ENCODE results near the gene SLC37A1.

SLC37A1 gene

DNA sequence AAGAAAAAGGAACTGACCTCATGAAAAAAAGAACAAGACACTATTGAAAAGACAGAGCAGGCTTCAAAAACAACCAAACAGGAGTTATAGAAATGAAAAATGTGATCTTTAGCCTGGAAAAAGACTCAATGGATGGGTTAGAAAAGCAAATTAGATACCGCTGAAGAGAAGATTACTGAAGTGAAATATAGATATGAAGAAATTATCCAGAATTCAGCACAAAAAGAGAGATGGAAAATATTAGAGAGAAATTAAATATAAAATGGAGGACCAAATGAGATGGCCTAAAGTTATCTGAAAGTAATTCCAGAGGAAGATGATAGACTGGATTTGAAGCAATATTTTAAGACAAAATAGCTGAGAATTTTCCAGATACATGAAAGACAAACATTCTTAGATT, 63.0 kb downstream of the SLC37A1 start:
- no peaks in the 10 kb centered on the region for H3K27me3 ChIP-seq (ENCODE audit: insufficient read depth, low read length, poor library complexity, severe bottlenecking)
- no peaks in the 10 kb centered on the region for H4K20me1 ChIP-seq (ENCODE audit: insufficient read depth, low read length, poor library complexity, severe bottlenecking)
- no peak overlapping the region for H2AFZ ChIP-seq (ENCODE audit: low read length)
- H3K4me3 ChIP-seq (ENCODE audit: low read length, poor library complexity, severe bottlenecking): no peak overlapping the region
- peaks cover 73% of the 10 kb centered on the region for H3K36me3 ChIP-seq (ENCODE audit: insufficient read depth, low read length)
- no peak overlapping the region for H3K9ac ChIP-seq (ENCODE audit: low read depth, low read length, poor library complexity, severe bottlenecking)
- no peaks in the 10 kb centered on the region for H3K9me2 ChIP-seq (replicated peaks; ENCODE audit: low read depth, low read length)
- H3K4me1 ChIP-seq (ENCODE audit: insufficient read depth, low read length, poor library complexity, severe bottlenecking): no peaks in the 10 kb centered on the region
- no peaks in the 10 kb centered on the region for H3K79me2 ChIP-seq (ENCODE audit: insufficient read depth, low read length)
- no peak for TF ChIP-seq EZH2phosphoT487 (IDR thresholded peaks at IDR 0.05; ENCODE audit: borderline replicate concordance)
- H3K4me2 ChIP-seq (ENCODE audit: low read depth, low read length, poor library complexity, severe bottlenecking): no peak overlapping the region
- H3K9me3 ChIP-seq (ENCODE audit: insufficient read depth, low read depth, low read length): peaks cover 7% of the 10 kb centered on the region; the same call in 1 of the 2 replicates
- no peaks in the 10 kb centered on the region for H3F3A ChIP-seq (ENCODE audit: low read depth)

DNA sequence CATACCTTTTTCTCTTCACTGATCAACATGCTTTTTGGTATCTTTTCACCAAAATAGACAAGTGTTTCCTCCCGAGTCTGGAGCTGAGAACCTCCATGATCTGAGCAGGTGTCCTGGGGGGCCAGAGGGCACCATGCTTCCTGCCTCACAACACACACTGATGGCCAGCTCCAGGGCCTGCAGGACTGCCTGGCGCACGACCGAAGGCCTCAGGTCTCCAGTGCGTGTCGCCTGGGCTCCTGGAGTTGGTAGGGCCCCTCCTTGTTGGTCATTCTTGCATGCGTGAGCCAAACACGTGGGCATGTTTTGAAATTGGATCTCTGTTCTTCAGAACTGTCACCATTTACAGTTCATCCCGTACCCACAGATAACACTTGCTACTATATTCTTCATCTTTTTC, 64.4 kb downstream of the SLC37A1 start:
- no peak overlapping the region for H3K9ac ChIP-seq (ENCODE audit: low read depth, low read length, poor library complexity, severe bottlenecking)
- H3K9me3 ChIP-seq (ENCODE audit: insufficient read depth, low read depth, low read length): peaks cover 7% of the 10 kb centered on the region; the same call in 1 of the 2 replicates
- H3K79me2 ChIP-seq (ENCODE audit: insufficient read depth, low read length): no peaks in the 10 kb centered on the region
- TF ChIP-seq, protein P1, sequence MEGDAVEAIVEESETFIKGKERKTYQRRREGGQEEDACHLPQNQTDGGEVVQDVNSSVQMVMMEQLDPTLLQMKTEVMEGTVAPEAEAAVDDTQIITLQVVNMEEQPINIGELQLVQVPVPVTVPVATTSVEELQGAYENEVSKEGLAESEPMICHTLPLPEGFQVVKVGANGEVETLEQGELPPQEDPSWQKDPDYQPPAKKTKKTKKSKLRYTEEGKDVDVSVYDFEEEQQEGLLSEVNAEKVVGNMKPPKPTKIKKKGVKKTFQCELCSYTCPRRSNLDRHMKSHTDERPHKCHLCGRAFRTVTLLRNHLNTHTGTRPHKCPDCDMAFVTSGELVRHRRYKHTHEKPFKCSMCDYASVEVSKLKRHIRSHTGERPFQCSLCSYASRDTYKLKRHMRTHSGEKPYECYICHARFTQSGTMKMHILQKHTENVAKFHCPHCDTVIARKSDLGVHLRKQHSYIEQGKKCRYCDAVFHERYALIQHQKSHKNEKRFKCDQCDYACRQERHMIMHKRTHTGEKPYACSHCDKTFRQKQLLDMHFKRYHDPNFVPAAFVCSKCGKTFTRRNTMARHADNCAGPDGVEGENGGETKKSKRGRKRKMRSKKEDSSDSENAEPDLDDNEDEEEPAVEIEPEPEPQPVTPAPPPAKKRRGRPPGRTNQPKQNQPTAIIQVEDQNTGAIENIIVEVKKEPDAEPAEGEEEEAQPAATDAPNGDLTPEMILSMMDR (conservative IDR thresholded peaks at IDR 0.05; ENCODE audit: low read length): no peak
- no peak for TF ChIP-seq EZH2phosphoT487 (IDR thresholded peaks at IDR 0.05; ENCODE audit: borderline replicate concordance)
- H3K9me2 ChIP-seq (replicated peaks; ENCODE audit: low read depth, low read length): no peaks in the 10 kb centered on the region
- H3K36me3 ChIP-seq (ENCODE audit: insufficient read depth, low read length): peaks cover 61% of the 10 kb centered on the region
- no peak overlapping the region for H3K4me3 ChIP-seq (ENCODE audit: low read length, poor library complexity, severe bottlenecking)
- H3K4me2 ChIP-seq (ENCODE audit: low read depth, low read length, poor library complexity, severe bottlenecking): no peak overlapping the region
- H3F3A ChIP-seq (ENCODE audit: low read depth): no peaks in the 10 kb centered on the region
- no peaks in the 10 kb centered on the region for H4K20me1 ChIP-seq (ENCODE audit: insufficient read depth, low read length, poor library complexity, severe bottlenecking)
- no peaks in the 10 kb centered on the region for H3K4me1 ChIP-seq (ENCODE audit: insufficient read depth, low read length, poor library complexity, severe bottlenecking)
- no peaks in the 10 kb centered on the region for H3K27me3 ChIP-seq (ENCODE audit: insufficient read depth, low read length, poor library complexity, severe bottlenecking)
- no peak overlapping the region for H2AFZ ChIP-seq (ENCODE audit: low read length)

DNA sequence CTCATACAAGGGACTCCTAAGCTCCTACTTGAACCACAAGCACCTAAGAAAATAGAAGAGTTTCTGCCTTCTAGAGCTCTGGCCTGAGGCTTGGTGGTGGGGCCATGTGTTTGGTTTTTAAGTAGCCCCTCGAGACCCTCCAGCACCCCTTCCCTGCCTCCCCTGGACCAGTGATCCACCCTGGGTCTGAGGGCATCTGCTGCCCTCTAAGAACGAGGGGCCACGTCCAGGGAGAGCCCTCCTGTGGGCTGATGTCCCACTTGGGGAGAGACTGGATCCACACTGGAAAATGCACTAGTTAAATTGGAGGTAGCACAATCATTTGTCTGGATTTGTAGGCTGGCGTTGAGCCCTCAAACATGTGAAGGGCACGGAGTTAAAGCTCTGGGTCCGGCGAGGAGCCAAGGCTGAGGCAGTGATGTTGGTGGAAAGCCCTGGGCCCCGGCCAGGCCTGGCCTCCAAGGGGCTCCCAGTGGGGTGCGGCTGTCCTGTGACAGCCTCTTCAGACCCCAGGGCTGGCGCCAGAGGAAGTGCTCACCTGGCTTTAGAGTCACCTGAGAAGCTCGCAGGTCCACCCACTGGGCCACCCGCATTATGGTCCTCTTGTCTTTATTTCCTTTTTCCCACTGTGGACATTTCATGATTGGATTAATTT, 65.2 kb downstream of the SLC37A1 start:
- no peak overlapping the region for H3K4me3 ChIP-seq (ENCODE audit: low read length, poor library complexity, severe bottlenecking)
- H3K36me3 ChIP-seq (ENCODE audit: insufficient read depth, low read length): peaks cover 52% of the 10 kb centered on the region
- no peaks in the 10 kb centered on the region for H3K4me1 ChIP-seq (ENCODE audit: insufficient read depth, low read length, poor library complexity, severe bottlenecking)
- no peaks in the 10 kb centered on the region for H4K20me1 ChIP-seq (ENCODE audit: insufficient read depth, low read length, poor library complexity, severe bottlenecking)
- no peaks in the 10 kb centered on the region for H3K27me3 ChIP-seq (ENCODE audit: insufficient read depth, low read length, poor library complexity, severe bottlenecking)
- H3F3A ChIP-seq (ENCODE audit: low read depth): no peaks in the 10 kb centered on the region
- H3K9me2 ChIP-seq (replicated peaks; ENCODE audit: low read depth, low read length): no peaks in the 10 kb centered on the region
- no peaks in the 10 kb centered on the region for H3K79me2 ChIP-seq (ENCODE audit: insufficient read depth, low read length)
- no peak overlapping the region for H3K9ac ChIP-seq (ENCODE audit: low read depth, low read length, poor library complexity, severe bottlenecking)
- no peak overlapping the region for H3K4me2 ChIP-seq (ENCODE audit: low read depth, low read length, poor library complexity, severe bottlenecking)
- no peak overlapping the region for H2AFZ ChIP-seq (ENCODE audit: low read length)
- H3K9me3 ChIP-seq (ENCODE audit: insufficient read depth, low read depth, low read length): peaks cover 7% of the 10 kb centered on the region; the same call in 1 of the 2 replicates
- TF ChIP-seq, protein P1 (conservative IDR thresholded peaks at IDR 0.05; ENCODE audit: low read length): no peak
- TF ChIP-seq EZH2phosphoT487 (IDR thresholded peaks at IDR 0.05; ENCODE audit: borderline replicate concordance): no peak

All from Loucy (cell line).